GM19193 (cell line): ENCODE results near the gene ZNF423.

Source experiments
- POLR2A ChIP-seq: IDR thresholded peaks from 4 replicates; pipeline ENCODE4 v1.6.1; 2011; ENCODE audit not compliant: insufficient read depth, insufficient read length; ENCODE audit errors: extremely low read depth

Gene ZNF423

GRCh38 chr16:49473773-49474172, 382.1 kb downstream of the ZNF423 start:
- TF ChIP-seq POLR2A, result no peak

GRCh38 chr16:49473131-49473530, 382.8 kb downstream of the ZNF423 start:
- TF ChIP-seq POLR2A, result no peak

- no peak for TF ChIP-seq POLR2A
Observed at GRCh38 chr16:49472598-49472997, 383.3 kb downstream of the ZNF423 start.

- TF ChIP-seq POLR2A, result no peak
Observed at GRCh38 chr16:49471038-49471727, 384.7 kb downstream of the ZNF423 start.

GRCh38 chr16:49470513-49470991, 385.4 kb downstream of the ZNF423 start:
- no peak for TF ChIP-seq POLR2A

GRCh38 chr16:49469930-49470451, 385.9 kb downstream of the ZNF423 start:
- no peak for TF ChIP-seq POLR2A

GRCh38 chr16:49469311-49469670, 386.6 kb downstream of the ZNF423 start:
- TF ChIP-seq POLR2A, result no peak

- TF ChIP-seq POLR2A, result no peak
Observed at GRCh38 chr16:49468611-49469310, 387.2 kb downstream of the ZNF423 start.

- no peak for TF ChIP-seq POLR2A
Observed at GRCh38 chr16:49467540-49468372, 388.2 kb downstream of the ZNF423 start.

- no peak for TF ChIP-seq POLR2A
Observed at GRCh38 chr16:49466881-49467280, 389.0 kb downstream of the ZNF423 start.

GRCh38 chr16:49466529-49466831, 389.4 kb downstream of the ZNF423 start:
- TF ChIP-seq POLR2A, result no peak

- TF ChIP-seq POLR2A, result no peak
Observed at GRCh38 chr16:49465661-49466528, 390.0 kb downstream of the ZNF423 start.

GRCh38 chr16:49464877-49465504, 390.9 kb downstream of the ZNF423 start:
- TF ChIP-seq POLR2A, result no peak

GRCh38 chr16:49464093-49464492, 391.8 kb downstream of the ZNF423 start:
- no peak for TF ChIP-seq POLR2A
